Endothelial cell of umbilical vein (primary cell): ENCODE data around the gene BHLHA15. TPM values are rescaled to one million over a fixed set of nuclear protein-coding genes. Genes with fewer than 3 reads are reported as not detected.

Experiments used
- BruUV-seq: library from RNA; stranded (reverse); fragments of 400-500 nt; replicated peaks from 2 replicates; lab custom pipeline; 2021; lab: Mats Ljungman, UMichigan
- CTCF ChIA-PET: fragments of 300-600, 350-600 bp; sonication (Branson Sonifier 250); formaldehyde crosslinking; loops from one replicate; lab custom pipeline; 2021; ENCODE audit warnings: antibody characterized with exemption, inconsistent platforms; lab: Charles Lee
- POLR2A ChIA-PET: fragments of 300-600, 350-600 bp; sonication (Branson Sonifier 250); formaldehyde crosslinking; loops from one replicate; lab custom pipeline; 2021; ENCODE audit warnings: antibody characterized with exemption, inconsistent platforms; lab: Charles Lee
- DNase-seq: peaks from one replicate; pipeline ENCODE4 v3.0.0-alpha.2; 2011; ENCODE audit warnings: low read depth, low spot score
- FAIRE-seq: peaks from 2 replicates; lab custom pipeline; 2011; peaks lifted over from hg19 to GRCh38; lab: Jason Lieb, UNC
- H2AFZ ChIP-seq: 2 replicates; pipeline ENCODE4 v1.6.0; 2012; ENCODE audit warnings: low read depth, low read length, control low read depth, inconsistent platforms
- H3K27ac ChIP-seq: 2 replicates; pipeline ENCODE4 v1.5.1; 2011; ENCODE audit warnings: low read depth, mild to moderate bottlenecking, control low read depth, low read length, moderate library complexity; ENCODE audit not compliant: insufficient read depth
- H3K27me3 ChIP-seq, 2 experiments: 2 replicates each; pipeline versions ENCODE4 v1.6.0 to v1.6.1; 2011; ENCODE audit warnings: low read length in 2 of 2, mixed read lengths in 1 of 2; ENCODE audit not compliant: control insufficient read depth in 2 of 2, insufficient read depth in 2 of 2
- H3K36me3 ChIP-seq, 2 experiments: 2 replicates in 1 of 2; 3 replicates in 1 of 2; pipeline ENCODE4 v1.5.1; 2011; ENCODE audit warnings: low read length in 2 of 2, mild to moderate bottlenecking in 1 of 2, moderate library complexity in 1 of 2; ENCODE audit not compliant: control insufficient read depth in 2 of 2, insufficient read depth in 2 of 2; ENCODE audit errors: extremely low read depth in 1 of 2
- H3K4me1 ChIP-seq: 3 replicates; pipeline ENCODE4 v1.5.1; 2011; ENCODE audit warnings: mild to moderate bottlenecking, low read length; ENCODE audit not compliant: control insufficient read depth, insufficient read depth; ENCODE audit errors: extremely low read depth
- H3K4me2 ChIP-seq: 2 replicates; pipeline ENCODE4 v1.6.1; 2011; ENCODE audit warnings: low read length, control low read depth, mixed read lengths; ENCODE audit not compliant: insufficient read depth
- H3K4me3 ChIP-seq, 3 experiments: fragments of 200-600 bp in 1 of 3; sonication (generic), shearing (Covaris generic) in 1 of 3; replicated peaks in 1 of 3; 2 replicates each; pipeline ENCODE4 v1.5.1; 2011 to 2016; ENCODE audit warnings: control low read depth in 3 of 3, low read length in 3 of 3, mild to moderate bottlenecking in 2 of 3, inconsistent platforms in 1 of 3, low read depth in 1 of 3, moderate library complexity in 1 of 3; ENCODE audit not compliant: insufficient read depth in 1 of 3
- H3K79me2 ChIP-seq: 2 replicates; pipeline ENCODE4 v1.6.0; 2012; ENCODE audit warnings: low read length, inconsistent platforms; ENCODE audit not compliant: control insufficient read depth, insufficient read depth
- H3K9ac ChIP-seq: replicated peaks from 2 replicates; pipeline ENCODE3; 2011; ENCODE audit warnings: low read length, control low read depth; ENCODE audit not compliant: insufficient read depth; ENCODE audit errors: extremely low read depth
- H3K9me1 ChIP-seq: replicated peaks from 3 replicates; pipeline ENCODE4 v1.6.0; 2011; ENCODE audit warnings: mild to moderate bottlenecking, low read length; ENCODE audit not compliant: control insufficient read depth, insufficient read depth; ENCODE audit errors: extremely low read depth
- H3K9me3 ChIP-seq: replicated peaks from 2 replicates; pipeline ENCODE4 v1.5.1; 2012; ENCODE audit warnings: low read length, inconsistent platforms; ENCODE audit not compliant: control insufficient read depth, insufficient read depth
- H4K20me1 ChIP-seq: replicated peaks from 2 replicates; pipeline ENCODE3; 2011; ENCODE audit warnings: mild to moderate bottlenecking, low read length; ENCODE audit not compliant: control insufficient read depth, insufficient read depth; ENCODE audit errors: extremely low read depth
- EZH2 ChIP-seq: IDR thresholded peaks from 2 replicates; pipeline ENCODE4 v1.6.1; 2012; ENCODE audit warnings: borderline replicate concordance, low read depth, mild to moderate bottlenecking, moderate library complexity, low read length, inconsistent platforms; ENCODE audit not compliant: severe bottlenecking
- FOS ChIP-seq: IDR thresholded peaks from 2 replicates; pipeline ENCODE4 v1.6.1; 2011; ENCODE audit warnings: mild to moderate bottlenecking, low read length, moderate library complexity, borderline replicate concordance; ENCODE audit not compliant: insufficient read depth
- MAX ChIP-seq: IDR thresholded peaks from 2 replicates; pipeline ENCODE4 v1.6.1; 2011; ENCODE audit not compliant: insufficient read depth, insufficient read length
- POLR2A ChIP-seq: IDR thresholded peaks from 2 replicates; pipeline ENCODE4 v1.6.1; 2012; ENCODE audit warnings: low read depth, mild to moderate bottlenecking, control low read depth, low read length
- POLR2AphosphoS5 ChIP-seq: IDR thresholded peaks from 2 replicates; pipeline ENCODE4 v1.6.1; 2012; ENCODE audit warnings: low read depth, mild to moderate bottlenecking, control low read depth, low read length, moderate library complexity; ENCODE audit not compliant: insufficient read depth
- dilution Hi-C: fragments of 300-500 bp; cut with MboI; formaldehyde crosslinking; loops from one replicate; pipeline ENCODE4 v1.15.0; 2019; ENCODE audit warnings: low sequenced_read_pairs; ENCODE audit not compliant: extremely low pct_ligation_motif_present
- intact Hi-C: fragments of 100-400 bp; cut with micrococcal nuclease; formaldehyde crosslinking; loops from one replicate; pipeline ENCODE4 v1.10.0; 2022
- polyA plus RNA-seq, 4 experiments: library from polyadenylated mRNA; depleted of rRNA in 3 of 4; stranded (reverse) in 3 of 4; unstranded in 1 of 4; fragments of >200 nt; gene quantifications; 2 replicates each; pipeline versions ENCODE4 v1.2.1 to v1.2.3, GENCODE V29; 2011 to 2012; ENCODE audit warnings: missing spikeins in 1 of 4
- total RNA-seq: library from RNA; stranded (reverse); gene quantifications from 2 replicates; pipeline ENCODE4 v1.2.3, GENCODE V29; 2021

BHLHA15 gene
- total and polyA plus RNA-seq, 2 donors (not counting 3 experiments of a cell fraction or from before 2014, with no cell fraction given): 0.81 to 1.2 TPM

- Histone ChIP-seq H3K36me3 (peaks cover 0 to 7% of the 10 kb centered on the region in 2 experiments), H3K27ac (peak overlapping the region; percentile 34), H4K20me1 (no peaks in the 10 kb centered on the region), H3K27me3 (no peaks in the 10 kb centered on the region), H3K9me1 (no peaks in the 10 kb centered on the region), H3K4me1 (peaks cover 55% of the 10 kb centered on the region), H2AFZ (no peak overlapping the region), H3K4me2 (peak overlapping the region; percentile 14), H3K9me3 (no peaks in the 10 kb centered on the region), H3K9ac (no peak overlapping the region), H3K79me2 (peaks cover 40% of the 10 kb centered on the region), H3K4me3 (no peak overlapping the region)
- FAIRE-seq (peak; percentile 96), DNase-seq (peak; percentile 72)
- POLR2A ChIA-PET: interaction anchor here (0.6 kb wide), 1 partner anchor 14 kb away, joined by 3 read pairs; no protein-coding TSS in a partner anchor
- dilution Hi-C loops (no loop called here), intact Hi-C loops (loop anchor here (1.0 to 5.0 kb wide), 2 partner anchors 170 to 1078 kb away; partner anchors contain the start of gene ARPC1A)
- CTCF ChIA-PET: interaction anchor here (0.7 to 1.7 kb wide), 3 partner anchors 18 to 228 kb away, joined by 4 to 7 read pairs (median 4); partner anchors contain the start of gene BAIAP2L1
- BruUV-seq: no TSS peak
- TF ChIP-seq POLR2AphosphoS5: peak; percentile 62
- TF ChIP-seq FOS: no peak
- TF ChIP-seq MAX: no peak
- no peak for TF ChIP-seq EZH2
These were observed 37.9 kb downstream of the BHLHA15 start for GRCh38 chr7:98249106-98249505.

GRCh38 chr7:98250789-98251188 is 39.5 kb downstream of the BHLHA15 start:
- dilution Hi-C loops (no loop called here), intact Hi-C loops (loop anchor here (1.0 to 2.0 kb wide), 2 partner anchors 16 to 150 kb away; partner anchors contain the start of gene BAIAP2L1)
- POLR2A ChIA-PET: interaction anchor here (0.8 kb wide), 1 partner anchor 15 kb away, joined by 3 read pairs; no protein-coding TSS in a partner anchor
- Histone ChIP-seq H3K79me2 (peaks cover 40% of the 10 kb centered on the region), H3K27me3 (no peaks in the 10 kb centered on the region), H3K27ac (peak overlapping the region; percentile 58), H3K4me3 (peak overlapping the region in 1 of 3 experiments; percentile 65), H3K9me3 (no peaks in the 10 kb centered on the region), H2AFZ (peak overlapping the region; percentile 11), H3K36me3 (no peaks in the 10 kb centered on the region), H3K4me2 (peak overlapping the region; percentile 64), H4K20me1 (no peaks in the 10 kb centered on the region), H3K4me1 (peaks cover 47% of the 10 kb centered on the region), H3K9ac (peak overlapping the region; percentile 81), H3K9me1 (no peaks in the 10 kb centered on the region)
- BruUV-seq: TSS peak; percentile 31
- no peak for FAIRE-seq
- no peak for TF ChIP-seq POLR2A
- CTCF ChIA-PET: interaction anchor here (0.8 to 1.7 kb wide), 7 partner anchors 11 to 591 kb away, joined by 3 to 7 read pairs (median 4); partner anchors contain the start of gene BAIAP2L1
- peak; percentile 35 for DNase-seq
